Upper lobe of left lung (tissue), 4 donors: ENCODE measurements around the gene MLC1.

Source experiments
- EP300 ChIP-seq, 4 donors: sonication (generic); formaldehyde crosslinking; IDR thresholded peaks; one replicate each; pipeline ENCODE4 v1.5.1; 2017; ENCODE audit warnings: antibody characterized with exemption in 4 of 4, control low read depth in 2 of 4
- POLR2A ChIP-seq, 4 donors: fragments of 450-650 bp; IDR thresholded peaks; one replicate each; pipeline ENCODE4 v1.5.1; 2016 to 2017; ENCODE audit warnings: antibody characterized with exemption in 4 of 4, mild to moderate bottlenecking in 2 of 4
- TF ChIP-seq, protein P1 (sequence below), 6 experiments: fragments of 450-650 bp in 4 of 6; fragments of 200-600 bp in 2 of 6; sonication (generic) in 2 of 6; IDR thresholded peaks; one replicate each; pipeline ENCODE4 v1.5.1; 2016 to 2019; ENCODE audit warnings: antibody characterized with exemption in 6 of 6

DNA sequence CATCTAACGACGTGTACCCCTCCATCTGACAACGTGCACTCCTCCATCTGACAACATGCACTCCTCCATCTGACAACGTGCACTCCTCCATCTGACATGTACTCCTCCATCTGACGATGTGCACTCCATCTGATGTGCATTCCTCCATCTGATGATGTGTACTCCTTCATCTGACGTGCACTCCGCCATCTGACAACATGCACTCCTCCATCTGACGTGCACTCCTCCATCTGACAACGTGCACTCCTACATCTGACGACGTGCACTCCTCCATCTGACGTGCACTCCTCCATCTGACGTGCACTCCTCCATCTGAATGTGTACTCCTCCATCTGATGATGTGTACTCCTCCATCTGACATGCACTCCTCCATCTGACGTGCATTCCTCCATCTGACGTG is 64.6 kb downstream of the MLC1 start:
- TF ChIP-seq, protein P1, sequence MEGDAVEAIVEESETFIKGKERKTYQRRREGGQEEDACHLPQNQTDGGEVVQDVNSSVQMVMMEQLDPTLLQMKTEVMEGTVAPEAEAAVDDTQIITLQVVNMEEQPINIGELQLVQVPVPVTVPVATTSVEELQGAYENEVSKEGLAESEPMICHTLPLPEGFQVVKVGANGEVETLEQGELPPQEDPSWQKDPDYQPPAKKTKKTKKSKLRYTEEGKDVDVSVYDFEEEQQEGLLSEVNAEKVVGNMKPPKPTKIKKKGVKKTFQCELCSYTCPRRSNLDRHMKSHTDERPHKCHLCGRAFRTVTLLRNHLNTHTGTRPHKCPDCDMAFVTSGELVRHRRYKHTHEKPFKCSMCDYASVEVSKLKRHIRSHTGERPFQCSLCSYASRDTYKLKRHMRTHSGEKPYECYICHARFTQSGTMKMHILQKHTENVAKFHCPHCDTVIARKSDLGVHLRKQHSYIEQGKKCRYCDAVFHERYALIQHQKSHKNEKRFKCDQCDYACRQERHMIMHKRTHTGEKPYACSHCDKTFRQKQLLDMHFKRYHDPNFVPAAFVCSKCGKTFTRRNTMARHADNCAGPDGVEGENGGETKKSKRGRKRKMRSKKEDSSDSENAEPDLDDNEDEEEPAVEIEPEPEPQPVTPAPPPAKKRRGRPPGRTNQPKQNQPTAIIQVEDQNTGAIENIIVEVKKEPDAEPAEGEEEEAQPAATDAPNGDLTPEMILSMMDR (IDR thresholded peaks at IDR 0.05), result no peak
- TF ChIP-seq POLR2A (IDR thresholded peaks at IDR 0.05) (no peak), EP300 (IDR thresholded peaks at IDR 0.05) (no peak)
